SW480 (cell line): ENCODE measurements around the gene UBA3.
A peak's percentile ranks its signal among the peaks of the same experiment; 100 is the strongest.

Source experiments
- DNase-seq: peaks from one replicate; pipeline ENCODE4 v3.0.0-alpha.2; 2016; ENCODE audit warnings: low spot score

Gene UBA3

DNA sequence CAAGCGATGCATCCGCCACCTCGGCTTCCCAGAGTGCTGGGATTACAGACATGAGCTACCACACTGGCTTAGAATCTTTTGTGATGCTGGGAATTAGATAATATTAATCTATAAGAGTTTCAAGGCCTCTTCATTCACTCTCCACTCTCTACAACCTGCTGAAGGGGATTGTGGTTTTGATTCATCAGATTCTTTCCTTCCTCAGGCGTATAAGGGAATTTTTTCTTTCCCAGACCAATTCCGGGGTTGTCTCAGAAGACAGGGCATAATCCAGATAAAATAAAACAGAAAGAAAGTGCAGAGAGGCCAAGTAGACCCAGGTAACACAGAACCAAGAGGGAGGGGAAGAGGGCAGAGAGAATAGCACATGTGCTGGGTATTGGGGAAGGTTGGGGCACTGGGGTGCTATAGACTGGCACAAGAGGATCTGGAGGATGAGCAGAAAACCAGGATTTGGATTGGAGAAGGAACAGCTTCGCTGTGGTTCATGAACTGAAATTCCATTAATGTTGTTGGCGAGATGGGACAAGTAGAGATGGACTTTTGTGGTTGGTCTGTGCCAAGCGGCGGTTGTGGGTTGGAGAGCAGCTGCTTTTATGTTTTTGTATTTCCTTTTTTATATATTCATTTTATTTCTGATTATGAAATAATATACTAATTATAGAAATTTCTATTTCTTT lies 17.4 kb upstream of the UBA3 start:
- no peak for DNase-seq

DNA sequence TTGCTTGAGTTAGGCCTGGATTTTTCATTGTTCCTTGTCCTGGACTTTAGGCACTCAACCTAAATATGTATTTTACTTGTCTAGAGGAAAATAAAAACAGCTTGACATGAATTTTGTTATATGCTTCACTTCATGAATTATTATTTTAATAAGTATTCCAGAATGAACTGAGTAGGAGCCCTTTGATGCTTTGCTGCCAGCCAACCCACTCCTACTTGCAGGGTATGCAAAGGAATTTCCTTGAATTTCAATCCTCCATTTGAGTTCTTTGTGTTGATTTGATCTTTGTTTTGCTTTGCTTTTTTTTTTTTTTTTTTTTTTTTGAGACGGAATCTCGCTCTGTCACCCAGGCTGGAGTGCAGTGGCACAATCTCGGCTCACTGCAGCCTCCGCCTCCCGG lies 16.1 kb upstream of the UBA3 start:
- DNase-seq, result no peak

DNA sequence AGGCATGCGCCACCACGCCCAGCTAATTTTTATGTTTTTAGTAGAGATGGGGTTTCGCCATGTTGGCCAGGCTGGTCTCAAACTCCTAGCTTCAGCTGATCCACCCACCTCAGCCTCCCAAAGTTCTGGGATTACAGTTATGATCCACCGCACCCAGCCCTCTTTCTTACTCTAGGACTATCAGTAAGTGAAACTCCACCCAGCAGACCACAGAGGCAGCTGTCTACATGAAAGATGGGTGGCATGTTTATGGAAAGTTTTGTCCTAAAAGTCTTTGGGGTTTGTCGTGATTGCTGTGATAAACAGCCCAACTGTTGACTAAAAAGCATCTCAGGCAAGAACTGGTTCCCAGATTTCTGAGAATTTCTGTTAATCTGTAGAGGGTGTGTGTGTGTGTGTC lies 15.5 kb upstream of the UBA3 start:
- DNase-seq, result no peak

- DNase-seq, result no peak
These were observed 14.5 kb upstream of the UBA3 start for GRCh38 chr3:69094467-69095205.

DNA sequence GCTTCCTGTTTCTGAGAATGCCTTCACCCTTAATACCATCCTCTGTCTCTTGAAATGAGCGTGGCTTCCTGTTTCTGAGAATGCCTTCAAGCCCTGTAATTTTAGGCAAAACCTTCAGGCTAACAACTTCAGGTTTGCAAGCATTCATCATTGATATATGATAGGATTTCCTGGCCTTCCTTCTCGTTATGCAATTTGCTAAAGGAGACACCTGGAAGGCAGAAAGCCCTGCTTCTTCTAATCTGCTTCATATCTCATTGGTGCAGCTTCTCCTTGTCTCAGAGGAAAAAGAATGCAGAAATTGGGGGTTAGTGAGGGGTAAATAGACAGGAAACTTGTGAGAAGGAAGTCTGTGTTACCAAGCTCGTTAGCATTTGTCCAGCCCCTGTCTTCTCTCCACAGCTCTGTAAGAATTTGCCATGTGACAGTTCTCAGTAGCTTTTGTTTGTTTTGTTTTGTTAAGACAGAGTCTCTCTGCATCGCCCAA lies 11.9 kb upstream of the UBA3 start:
- DNase-seq, result no peak

- DNase-seq, result no peak
These were observed 11.3 kb upstream of the UBA3 start for GRCh38 chr3:69091389-69092029.

- no peak for DNase-seq
These were observed 9.9 kb upstream of the UBA3 start for GRCh38 chr3:69090021-69090420.

GRCh38 chr3:69088063-69088462 lies 7.9 kb upstream of the UBA3 start:
- no peak for DNase-seq

GRCh38 chr3:69087030-69087791 lies 7.0 kb upstream of the UBA3 start:
- no peak for DNase-seq

- DNase-seq, result peak; percentile 53
These were observed 5.9 kb upstream of the UBA3 start for GRCh38 chr3:69085833-69086722.

DNA sequence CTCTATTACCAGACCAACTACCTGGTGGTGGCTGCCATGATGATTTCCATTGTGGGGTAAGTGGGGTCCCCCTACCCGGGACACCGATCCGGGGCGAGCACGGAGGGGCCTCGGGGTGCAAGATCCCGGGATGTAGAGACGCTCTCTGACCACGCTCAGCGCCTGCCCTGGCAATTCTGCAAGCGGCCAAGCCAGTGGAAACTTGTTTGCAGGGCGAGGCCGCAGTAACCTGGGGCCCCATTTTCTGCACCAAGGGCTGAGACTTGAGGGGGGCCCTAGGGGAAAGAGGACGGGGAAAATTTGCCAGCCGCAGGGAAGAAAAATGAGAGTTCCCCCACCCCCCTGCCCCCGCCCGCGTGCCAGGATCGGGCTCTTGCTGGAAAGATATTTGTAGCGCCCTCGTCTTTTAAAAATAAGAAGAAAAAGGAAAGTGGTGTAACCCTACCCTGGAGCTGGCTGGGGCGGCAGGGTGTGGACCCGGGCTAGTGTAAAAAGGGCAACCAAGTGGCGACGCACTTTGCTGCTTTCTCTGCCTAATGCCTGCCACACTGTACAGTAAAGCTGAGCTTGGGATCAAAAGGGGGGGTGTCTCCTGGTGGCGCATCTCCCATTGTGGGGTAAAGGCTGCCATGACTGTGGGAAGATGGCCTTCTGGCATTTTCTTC lies 5.1 kb upstream of the UBA3 start:
- peak; percentile 21 for DNase-seq

- peak; percentile 94 for DNase-seq
These were observed 4.4 kb upstream of the UBA3 start, which contains the start of gene ARL6IP5 for GRCh38 chr3:69084326-69085167. Gene ARL6IP5 (plus strand): TSS chr3:69084937. CDS start chr3:69085048, 111 bp downstream.

GRCh38 chr3:69082805-69083204 lies 2.6 kb upstream of the UBA3 start:
- peak; percentile 37 for DNase-seq

DNA sequence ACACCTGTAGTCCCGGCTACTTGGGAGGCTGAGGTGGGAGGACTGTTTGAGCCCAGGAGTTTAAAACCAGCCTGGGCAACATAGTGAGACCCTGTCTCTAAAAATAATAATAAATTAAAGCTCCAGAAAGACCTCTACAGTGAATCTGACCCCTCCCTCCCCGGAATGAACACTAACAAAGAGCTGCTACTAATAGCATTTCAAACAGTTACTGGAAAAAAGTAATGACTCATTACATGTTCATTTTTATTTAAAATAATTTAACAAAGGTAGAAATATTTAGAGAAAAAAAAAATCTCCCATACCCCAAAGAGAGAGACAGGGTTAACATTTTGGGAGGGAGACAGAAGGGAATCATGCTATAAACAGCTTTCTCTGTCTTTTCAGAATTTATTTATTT lies 2.2 kb upstream of the UBA3 start:
- DNase-seq, result no peak

DNA sequence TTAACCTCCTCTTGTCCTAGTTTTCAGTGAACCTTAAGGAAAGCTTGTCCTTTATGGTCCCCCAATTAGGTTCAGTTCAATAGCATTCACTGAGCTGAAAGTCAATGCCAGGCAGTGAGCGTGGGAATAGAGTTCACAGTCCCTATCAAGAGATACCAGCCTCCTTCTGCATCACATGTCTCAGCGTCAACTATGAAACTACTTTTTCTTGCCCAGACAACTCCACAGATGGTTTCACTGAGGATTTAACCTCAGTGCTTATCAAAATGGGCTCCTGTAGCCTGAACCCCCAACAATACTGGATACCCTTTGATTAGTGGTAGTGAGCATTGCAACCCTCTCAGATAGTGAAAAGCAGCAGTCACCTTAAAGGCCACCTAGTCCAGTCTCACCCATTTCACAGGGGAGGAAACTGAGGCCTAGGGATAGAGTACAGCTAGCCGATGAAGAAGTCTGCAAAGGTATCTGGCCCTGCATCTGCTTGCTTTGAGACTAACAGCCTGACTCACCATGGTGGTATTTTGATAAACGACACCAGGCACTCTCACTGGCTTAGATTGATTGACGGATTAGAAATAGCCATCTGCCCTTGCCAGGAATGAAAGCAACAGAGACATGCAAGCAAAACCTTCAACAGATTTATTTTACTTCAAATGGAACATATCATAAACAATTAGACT lies 1.6 kb upstream of the UBA3 start:
- peak; percentile 33 for DNase-seq

DNA sequence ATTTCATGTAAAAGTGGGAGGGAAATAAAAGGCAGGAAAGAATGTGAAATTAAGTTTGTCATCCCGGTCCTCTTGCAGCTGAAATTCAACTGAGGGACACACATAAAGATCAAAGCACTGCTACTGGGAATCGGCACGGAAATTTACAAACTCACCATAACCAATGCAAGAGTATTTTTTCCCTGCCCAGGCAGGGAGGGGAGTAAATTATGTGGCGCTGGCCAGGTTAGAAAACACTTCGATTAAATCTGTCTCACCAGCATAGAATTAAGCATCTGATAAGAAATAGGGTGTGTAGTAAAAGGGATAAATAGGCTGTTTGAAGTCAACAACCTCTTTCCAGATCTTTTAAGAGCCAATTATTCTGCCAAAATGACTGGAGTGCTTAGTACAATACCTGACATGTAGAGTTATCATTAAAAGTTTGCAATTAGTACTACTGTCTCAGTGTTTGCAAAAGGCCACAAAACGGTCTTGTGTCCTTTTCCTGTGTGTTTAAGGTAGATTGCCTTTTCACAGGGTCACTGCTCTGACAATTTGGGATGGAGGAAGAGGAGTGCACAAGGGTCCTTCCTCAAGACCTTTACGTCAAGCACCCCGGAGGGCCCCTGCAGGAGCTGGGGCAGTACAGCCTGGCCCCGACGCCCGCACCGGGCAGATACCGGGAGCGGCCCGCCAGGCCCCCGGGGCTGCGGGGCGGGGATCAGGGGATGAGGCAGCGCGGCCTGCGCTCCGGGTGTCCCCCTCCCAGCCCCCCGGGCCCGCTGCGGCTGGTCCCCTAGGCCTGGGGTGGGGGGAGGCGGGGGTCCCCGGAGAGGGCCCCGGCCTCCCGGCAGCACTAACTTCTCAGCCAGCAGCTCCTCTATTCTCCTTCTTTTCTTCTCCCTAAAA lies 651 bp downstream of the UBA3 start:
- DNase-seq, result peak; percentile 8

GRCh38 chr3:69072928-69073327 lies 7.2 kb downstream of the UBA3 start:
- DNase-seq, result no peak

DNA sequence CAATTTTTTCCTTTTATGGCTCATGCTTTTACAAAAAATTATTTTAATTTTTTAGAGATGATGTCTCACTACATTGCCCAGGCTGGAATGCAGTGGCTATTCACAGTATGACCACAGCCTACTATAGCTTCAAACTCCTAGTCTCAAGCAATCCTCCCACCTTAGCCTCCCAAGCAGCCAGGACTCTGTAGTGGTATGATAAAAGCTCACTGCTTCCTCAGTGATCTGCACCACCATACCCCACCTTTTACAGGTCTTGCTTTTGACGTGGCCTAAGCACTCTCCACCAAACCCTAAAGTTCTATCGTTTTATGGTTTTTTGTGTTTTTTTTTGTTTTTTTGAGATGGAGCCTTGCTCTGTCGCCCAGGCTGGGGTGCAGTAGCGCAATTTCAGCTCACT lies 14.0 kb downstream of the UBA3 start:
- no peak for DNase-seq
